ENCODE results near the gene DLK1. TPM values are rescaled to one million over a fixed set of nuclear protein-coding genes. Genes with fewer than 3 reads are reported as not detected.

The DLK1 gene
- total RNA-seq, 2 donors from 2014 or later: not detected

- H3K4me1 Mint-ChIP-seq: no peaks in the 10 kb centered on the region
Observed at GRCh38 chr14:100741966-100742365, 15.3 kb downstream of the DLK1 start.

GRCh38 chr14:100746326-100746725, 19.6 kb downstream of the DLK1 start:
- Mint-ChIP-seq H3K4me3 (no peak overlapping the region), H3K4me1 (no peaks in the 10 kb centered on the region), H3K27ac (no peak overlapping the region), H3K36me3 (ENCODE audit: low read depth) (no peaks in the 10 kb centered on the region), H3K9me3 (no peaks in the 10 kb centered on the region), H3K27me3 (peaks cover 10% of the 10 kb centered on the region)
- ATAC-seq (replicated peaks): no peak

More at GRCh38 chr14:100741966-100742365, 15.3 kb downstream of the DLK1 start:
- no peaks in the 10 kb centered on the region for H3K36me3 Mint-ChIP-seq (ENCODE audit: low read depth)
- no peak overlapping the region for H3K4me3 Mint-ChIP-seq
- no peak overlapping the region for H3K27ac Mint-ChIP-seq
- H3K27me3 Mint-ChIP-seq: peaks cover 4% of the 10 kb centered on the region
- no peaks in the 10 kb centered on the region for H3K9me3 Mint-ChIP-seq
- ATAC-seq (replicated peaks): no peak

DNA sequence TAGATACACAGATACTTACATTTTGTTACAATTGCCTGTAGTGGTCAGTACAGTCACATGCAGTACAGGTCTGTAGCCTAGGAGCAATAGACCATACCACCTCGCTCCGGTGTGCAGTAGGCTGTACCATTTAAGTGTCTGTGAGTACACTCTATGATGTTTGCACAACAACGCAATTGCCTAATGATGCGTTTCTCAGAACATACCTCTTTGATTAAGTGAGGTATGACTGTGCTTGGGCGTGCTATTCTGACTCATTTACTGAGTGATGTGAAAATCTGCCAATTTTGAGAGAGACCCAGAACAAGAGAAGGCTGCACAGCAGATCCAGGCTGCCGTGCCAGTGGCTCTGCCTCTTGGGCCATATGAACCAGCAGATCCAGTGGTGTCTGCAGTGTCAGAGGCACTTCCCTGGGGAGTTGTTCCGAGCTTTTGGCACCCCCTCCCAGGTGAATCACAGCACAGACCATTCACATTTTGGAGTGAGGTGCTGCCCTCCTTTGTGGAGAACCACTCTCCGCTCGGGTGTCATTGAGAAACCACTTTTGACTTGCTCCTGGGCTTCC, 20.4 kb downstream of the DLK1 start:
- Mint-ChIP-seq H3K27me3 (peaks cover 10% of the 10 kb centered on the region), H3K9me3 (no peaks in the 10 kb centered on the region), H3K4me1 (no peaks in the 10 kb centered on the region), H3K36me3 (ENCODE audit: low read depth) (no peaks in the 10 kb centered on the region), H3K27ac (no peak overlapping the region), H3K4me3 (no peak overlapping the region)
- peak; percentile 64 for ATAC-seq (replicated peaks)

GRCh38 chr14:100747736-100748135, 21.0 kb downstream of the DLK1 start:
- Mint-ChIP-seq H3K9me3 (no peaks in the 10 kb centered on the region), H3K27me3 (peaks cover 15% of the 10 kb centered on the region), H3K27ac (no peak overlapping the region), H3K4me1 (no peaks in the 10 kb centered on the region), H3K4me3 (no peak overlapping the region), H3K36me3 (ENCODE audit: low read depth) (no peaks in the 10 kb centered on the region)
- no peak for ATAC-seq (replicated peaks)

- Mint-ChIP-seq H3K36me3 (ENCODE audit: low read depth) (no peaks in the 10 kb centered on the region), H3K9me3 (no peaks in the 10 kb centered on the region), H3K27ac (no peak overlapping the region), H3K4me1 (no peaks in the 10 kb centered on the region), H3K4me3 (no peak overlapping the region), H3K27me3 (peaks cover 16% of the 10 kb centered on the region)
- no peak for ATAC-seq (replicated peaks)
Observed at GRCh38 chr14:100748403-100748802, 21.7 kb downstream of the DLK1 start.

GRCh38 chr14:100748944-100749343, 22.3 kb downstream of the DLK1 start:
- ATAC-seq (replicated peaks): no peak
- Mint-ChIP-seq H3K36me3 (ENCODE audit: low read depth) (no peaks in the 10 kb centered on the region), H3K27me3 (peaks cover 19% of the 10 kb centered on the region), H3K27ac (no peak overlapping the region), H3K4me1 (no peaks in the 10 kb centered on the region), H3K4me3 (no peak overlapping the region), H3K9me3 (no peaks in the 10 kb centered on the region)

- ATAC-seq (replicated peaks): no peak
- Mint-ChIP-seq H3K36me3 (ENCODE audit: low read depth) (no peaks in the 10 kb centered on the region), H3K27me3 (peaks cover 23% of the 10 kb centered on the region), H3K9me3 (no peaks in the 10 kb centered on the region), H3K4me3 (no peak overlapping the region), H3K4me1 (no peaks in the 10 kb centered on the region), H3K27ac (no peak overlapping the region)
Observed at GRCh38 chr14:100749967-100750597, 23.4 kb downstream of the DLK1 start.

- Mint-ChIP-seq H3K4me3 (no peak overlapping the region), H3K27ac (no peak overlapping the region), H3K4me1 (no peaks in the 10 kb centered on the region), H3K36me3 (ENCODE audit: low read depth) (no peaks in the 10 kb centered on the region), H3K27me3 (peaks cover 23% of the 10 kb centered on the region), H3K9me3 (no peaks in the 10 kb centered on the region)
- ATAC-seq (replicated peaks): no peak
Observed at GRCh38 chr14:100750762-100751699, 24.3 kb downstream of the DLK1 start.

GRCh38 chr14:100754020-100754419, 27.3 kb downstream of the DLK1 start:
- no peaks in the 10 kb centered on the region for H3K9me3 Mint-ChIP-seq
- no peaks in the 10 kb centered on the region for H3K4me1 Mint-ChIP-seq
- no peak for ATAC-seq (replicated peaks)
- H3K27me3 Mint-ChIP-seq: peaks cover 22% of the 10 kb centered on the region
- H3K4me3 Mint-ChIP-seq: no peak overlapping the region
- no peaks in the 10 kb centered on the region for H3K36me3 Mint-ChIP-seq (ENCODE audit: low read depth)
- H3K27ac Mint-ChIP-seq: no peak overlapping the region

DNA sequence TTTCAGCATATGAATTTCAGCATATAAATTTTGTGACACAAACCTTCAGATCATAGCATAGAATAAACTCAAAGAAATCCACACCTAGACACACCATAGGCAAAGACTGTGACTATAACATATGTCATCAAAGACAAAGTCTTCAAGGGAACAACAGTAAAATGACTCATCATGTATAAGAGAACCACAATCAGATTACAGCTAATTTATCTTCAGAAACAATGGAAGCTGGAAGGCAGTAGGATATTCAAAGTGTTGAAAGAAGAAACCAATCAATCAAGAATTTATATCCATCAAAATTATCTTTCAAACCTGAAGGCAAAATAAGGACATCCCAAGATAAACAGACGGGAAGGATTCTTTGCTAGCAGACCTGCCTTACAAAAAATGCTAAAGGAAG, 29.0 kb downstream of the DLK1 start:
- no peaks in the 10 kb centered on the region for H3K9me3 Mint-ChIP-seq
- H3K27me3 Mint-ChIP-seq: peaks cover 22% of the 10 kb centered on the region
- H3K36me3 Mint-ChIP-seq (ENCODE audit: low read depth): no peaks in the 10 kb centered on the region
- H3K4me3 Mint-ChIP-seq: no peak overlapping the region
- no peaks in the 10 kb centered on the region for H3K4me1 Mint-ChIP-seq
- no peak overlapping the region for H3K27ac Mint-ChIP-seq
- peak; percentile 48 for ATAC-seq (replicated peaks)

GRCh38 chr14:100761481-100761880, 34.8 kb downstream of the DLK1 start:
- Mint-ChIP-seq H3K27me3 (peaks cover 11% of the 10 kb centered on the region), H3K36me3 (ENCODE audit: low read depth) (no peaks in the 10 kb centered on the region), H3K4me1 (no peaks in the 10 kb centered on the region), H3K27ac (no peak overlapping the region), H3K9me3 (no peaks in the 10 kb centered on the region), H3K4me3 (no peak overlapping the region)
- no peak for ATAC-seq (replicated peaks)

GRCh38 chr14:100762089-100762515, 35.4 kb downstream of the DLK1 start:
- no peaks in the 10 kb centered on the region for H3K4me1 Mint-ChIP-seq
- no peak for ATAC-seq (replicated peaks)
- no peak overlapping the region for H3K4me3 Mint-ChIP-seq
- no peaks in the 10 kb centered on the region for H3K36me3 Mint-ChIP-seq (ENCODE audit: low read depth)
- H3K27me3 Mint-ChIP-seq: peaks cover 11% of the 10 kb centered on the region
- H3K9me3 Mint-ChIP-seq: no peaks in the 10 kb centered on the region
- no peak overlapping the region for H3K27ac Mint-ChIP-seq

DNA sequence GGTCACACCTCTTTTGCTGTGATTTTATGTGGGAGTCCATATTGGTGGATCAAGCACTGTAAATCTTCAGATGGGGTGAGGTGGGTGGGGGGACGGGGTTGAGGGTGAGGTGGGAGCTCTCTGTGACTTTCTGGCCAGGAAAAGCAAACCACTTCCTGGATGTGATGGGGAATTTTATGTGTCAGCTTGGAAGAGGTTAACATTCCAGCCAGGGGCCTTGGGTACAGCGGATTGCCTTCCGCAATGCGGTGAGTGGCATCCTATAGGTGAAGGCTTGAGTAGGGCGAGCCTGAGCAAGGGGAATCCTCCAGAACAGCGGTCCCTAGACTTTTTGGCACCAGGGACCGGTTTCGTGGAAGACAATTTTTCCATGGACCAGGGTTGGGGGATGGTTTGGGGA, 36.2 kb downstream of the DLK1 start:
- no peaks in the 10 kb centered on the region for H3K9me3 Mint-ChIP-seq
- no peak overlapping the region for H3K27ac Mint-ChIP-seq
- no peaks in the 10 kb centered on the region for H3K36me3 Mint-ChIP-seq (ENCODE audit: low read depth)
- H3K27me3 Mint-ChIP-seq: peaks cover 11% of the 10 kb centered on the region
- no peak for ATAC-seq (replicated peaks)
- H3K4me3 Mint-ChIP-seq: no peak overlapping the region
- H3K4me1 Mint-ChIP-seq: no peaks in the 10 kb centered on the region

GRCh38 chr14:100764471-100765115, 37.9 kb downstream of the DLK1 start:
- Mint-ChIP-seq H3K9me3 (no peaks in the 10 kb centered on the region), H3K36me3 (ENCODE audit: low read depth) (no peaks in the 10 kb centered on the region), H3K27me3 (peaks cover 7% of the 10 kb centered on the region), H3K4me1 (no peaks in the 10 kb centered on the region), H3K27ac (no peak overlapping the region), H3K4me3 (no peak overlapping the region)
- ATAC-seq (replicated peaks): no peak

Measured in activated T-helper 17 cell treated with anti-CD3 and anti-CD28 coated beads, Interleukin-2, amount 50 U/mL, for 72 hours (primary cell).